ENCODE data around the gene SLC25A30. TPM values are rescaled to one million over a fixed set of nuclear protein-coding genes. Genes with fewer than 3 reads are reported as not detected.

Gene SLC25A30
- total RNA-seq, 2 experiments from 2014 or later, result 23.2 to 28.6 TPM

DNA sequence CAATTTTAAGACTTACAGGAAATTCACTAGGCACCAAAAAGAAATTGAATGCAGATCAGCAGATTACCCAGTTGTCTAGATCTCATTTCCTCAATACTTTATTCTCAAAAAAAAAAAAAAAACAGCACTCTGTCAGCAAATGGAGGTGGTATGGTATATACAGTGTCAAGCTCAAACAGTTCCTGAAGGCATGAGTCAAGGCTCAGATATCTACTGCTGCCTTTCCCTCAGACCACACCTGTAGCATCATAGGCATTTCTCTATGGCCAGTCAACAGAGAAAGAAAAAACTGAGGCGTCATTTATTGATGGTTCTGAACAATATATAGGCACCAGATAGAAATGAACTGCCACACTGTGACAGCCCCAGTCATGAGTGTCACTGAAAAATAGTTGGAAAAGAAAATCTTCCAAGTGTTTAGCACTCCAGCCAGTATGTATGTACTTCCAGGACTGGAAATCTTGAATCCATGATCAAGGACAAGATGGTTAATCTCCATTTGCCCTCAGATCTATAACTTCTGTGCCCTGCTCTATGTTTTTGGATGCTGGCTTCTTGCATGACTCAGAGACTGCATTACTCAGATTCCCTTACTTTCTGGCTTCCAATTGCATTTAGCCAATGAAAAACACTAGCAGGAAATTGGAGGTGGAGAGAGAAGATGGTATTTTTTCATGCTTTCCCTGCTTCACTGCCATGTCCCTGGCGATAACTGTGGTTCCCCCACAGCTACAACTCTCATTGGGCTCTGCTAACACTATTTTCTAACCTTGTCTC is 38.2 kb upstream of the SLC25A30 start:
- ChIA-PET POLR2A (no interaction called here), CTCF (no interaction called here)
- no peak overlapping the region for H3K27ac ChIP-seq (ENCODE audit: low read depth in 1 of 2, low read length in 2 of 2)
- Mint-ChIP-seq H3K4me3 (no peak overlapping the region), H3K27me3 (no peaks in the 10 kb centered on the region), H3K4me1 (ENCODE audit: low read depth) (no peaks in the 10 kb centered on the region), H3K27ac (no peak overlapping the region), H3K36me3 (ENCODE audit: low read depth) (no peaks in the 10 kb centered on the region), H3K9me3 (peaks cover 8% of the 10 kb centered on the region)
- H3K36me3 ChIP-seq (ENCODE audit: insufficient read depth, low read length), result no peaks in the 10 kb centered on the region
- intact Hi-C loops (cut with DNase I, micrococcal nuclease), result loop anchor here in 1 of 2 experiments (5.0 kb wide), 1 partner anchor 746 kb away; no protein-coding TSS in a partner anchor
- no peaks in the 10 kb centered on the region for H3K27me3 ChIP-seq (ENCODE audit: control insufficient read depth in 1 of 2, insufficient read depth in 2 of 2, low read length in 2 of 2)
- ATAC-seq (ENCODE audit: poor library complexity) (no peak), DNase-seq (no peak)
- TF ChIP-seq CTCF (IDR thresholded peaks at IDR 0.05), result no peak
- no peaks in the 10 kb centered on the region for H3K4me1 ChIP-seq (ENCODE audit: insufficient read depth, low read length)
- H3K9me3 ChIP-seq (ENCODE audit: control insufficient read depth in 1 of 2, insufficient read depth in 1 of 2, low read length in 2 of 2), result peaks cover 0 to 11% of the 10 kb centered on the region in 2 experiments
- no peak overlapping the region for H3K4me3 ChIP-seq (ENCODE audit: low read length)

- Histone ChIP-seq H3K36me3 (ENCODE audit: insufficient read depth, low read length) (no peaks in the 10 kb centered on the region), H3K9me3 (ENCODE audit: control insufficient read depth in 1 of 2, insufficient read depth in 1 of 2, low read length in 2 of 2) (peaks cover 0 to 11% of the 10 kb centered on the region in 2 experiments), H3K27ac (ENCODE audit: low read depth in 1 of 2, low read length in 2 of 2) (no peak overlapping the region), H3K27me3 (ENCODE audit: control insufficient read depth in 1 of 2, insufficient read depth in 2 of 2, low read length in 2 of 2) (no peaks in the 10 kb centered on the region), H3K4me3 (ENCODE audit: low read length) (no peak overlapping the region), H3K4me1 (ENCODE audit: insufficient read depth, low read length) (no peaks in the 10 kb centered on the region)
- Mint-ChIP-seq H3K9me3 (peaks cover 8% of the 10 kb centered on the region), H3K4me1 (ENCODE audit: low read depth) (no peaks in the 10 kb centered on the region), H3K36me3 (ENCODE audit: low read depth) (no peaks in the 10 kb centered on the region), H3K27ac (no peak overlapping the region), H3K4me3 (no peak overlapping the region), H3K27me3 (no peaks in the 10 kb centered on the region)
- no peak for TF ChIP-seq CTCF (IDR thresholded peaks at IDR 0.05)
- ChIA-PET CTCF (no interaction called here), POLR2A (interaction anchor here (1.4 kb wide), 1 partner anchor 36 kb away, joined by 3 read pairs; the partner anchor contains the start of gene SLC25A30)
- intact Hi-C loops (cut with DNase I, micrococcal nuclease), result no loop called here
- DNase-seq, result no peak
- ATAC-seq (ENCODE audit: poor library complexity), result no peak
Observed at GRCh38 chr13:45454204-45454603, 36.0 kb upstream of the SLC25A30 start.

DNA sequence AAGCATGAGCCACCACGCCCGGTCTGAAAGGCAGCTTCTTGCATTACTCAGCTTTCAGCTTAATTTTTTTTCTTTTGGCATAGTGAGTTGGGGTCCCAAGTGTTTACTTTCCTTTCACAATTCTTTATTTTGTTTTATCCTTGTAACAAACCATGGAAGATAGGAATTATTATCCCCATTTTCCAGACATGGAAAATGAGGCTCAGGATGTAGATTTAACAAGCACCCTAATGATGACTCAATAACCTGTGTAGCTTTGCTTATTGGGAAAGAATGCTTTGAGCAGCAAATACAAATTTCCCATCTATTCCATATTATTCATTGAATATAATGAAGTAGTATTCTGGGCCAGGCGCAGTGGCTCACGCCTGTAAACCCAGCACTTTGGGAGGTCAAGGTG is 33.1 kb upstream of the SLC25A30 start:
- Mint-ChIP-seq H3K9me3 (peaks cover 3% of the 10 kb centered on the region), H3K4me1 (ENCODE audit: low read depth) (no peaks in the 10 kb centered on the region), H3K4me3 (no peak overlapping the region), H3K27me3 (no peaks in the 10 kb centered on the region), H3K27ac (no peak overlapping the region), H3K36me3 (ENCODE audit: low read depth) (no peaks in the 10 kb centered on the region)
- Histone ChIP-seq H3K4me1 (ENCODE audit: insufficient read depth, low read length) (no peaks in the 10 kb centered on the region), H3K27me3 (ENCODE audit: control insufficient read depth in 1 of 2, insufficient read depth in 2 of 2, low read length in 2 of 2) (no peaks in the 10 kb centered on the region), H3K9me3 (ENCODE audit: control insufficient read depth in 1 of 2, insufficient read depth in 1 of 2, low read length in 2 of 2) (no peaks in the 10 kb centered on the region), H3K36me3 (ENCODE audit: insufficient read depth, low read length) (no peaks in the 10 kb centered on the region), H3K27ac (ENCODE audit: low read depth in 1 of 2, low read length in 2 of 2) (no peak overlapping the region), H3K4me3 (ENCODE audit: low read length) (no peak overlapping the region)
- intact Hi-C loops (cut with DNase I, micrococcal nuclease), result no loop called here
- CTCF ChIA-PET, result interaction anchor here (1.7 kb wide), 1 partner anchor 19 kb away, joined by 3 read pairs; no protein-coding TSS in a partner anchor
- no peak for TF ChIP-seq CTCF (IDR thresholded peaks at IDR 0.05)
- DNase-seq, result no peak
- POLR2A ChIA-PET, result no interaction called here
- no peak for ATAC-seq (ENCODE audit: poor library complexity)
